ENCODE results near the gene BDKRB2.

Gene BDKRB2

GRCh38 chr14:96215452-96216244 lies 11.0 kb downstream of the BDKRB2 start:
- DNase-seq (ENCODE audit: low spot score): no peak
- in situ Hi-C loops (cut with MboI; ENCODE audit: low pct_unique_long_range_greater_than_20kb, low sequenced_read_pairs, unreplicated experiment): no loop called here
- TF ChIP-seq CTCF (IDR thresholded peaks at IDR 0.05; ENCODE audit: extremely low read depth, insufficient read depth, missing control alignments): no peak

DNA sequence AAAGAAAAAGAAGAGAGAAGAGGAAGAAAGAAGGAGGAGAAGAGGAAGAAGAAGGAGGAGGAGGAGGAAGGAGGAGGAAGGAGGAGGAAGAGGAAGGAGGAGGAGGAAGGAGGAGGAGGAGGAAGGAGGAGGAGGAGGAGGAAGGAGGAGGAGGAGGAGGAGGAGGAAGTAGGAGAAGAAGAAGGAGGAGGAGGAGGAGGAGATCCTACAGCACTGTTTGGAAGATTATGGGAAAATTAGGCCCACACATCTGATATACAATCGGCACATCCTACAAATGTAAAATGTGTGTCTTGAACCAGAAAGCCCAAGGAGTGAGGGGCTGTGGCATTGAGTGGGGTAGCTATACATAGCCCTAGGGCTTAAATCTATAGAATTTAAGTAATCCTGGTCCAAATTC lies 12.0 kb downstream of the BDKRB2 start:
- in situ Hi-C loops (cut with MboI; ENCODE audit: low pct_unique_long_range_greater_than_20kb, low sequenced_read_pairs, unreplicated experiment): no loop called here
- DNase-seq (ENCODE audit: low spot score): no peak
- no peak for TF ChIP-seq CTCF (IDR thresholded peaks at IDR 0.05; ENCODE audit: extremely low read depth, insufficient read depth, missing control alignments)

DNA sequence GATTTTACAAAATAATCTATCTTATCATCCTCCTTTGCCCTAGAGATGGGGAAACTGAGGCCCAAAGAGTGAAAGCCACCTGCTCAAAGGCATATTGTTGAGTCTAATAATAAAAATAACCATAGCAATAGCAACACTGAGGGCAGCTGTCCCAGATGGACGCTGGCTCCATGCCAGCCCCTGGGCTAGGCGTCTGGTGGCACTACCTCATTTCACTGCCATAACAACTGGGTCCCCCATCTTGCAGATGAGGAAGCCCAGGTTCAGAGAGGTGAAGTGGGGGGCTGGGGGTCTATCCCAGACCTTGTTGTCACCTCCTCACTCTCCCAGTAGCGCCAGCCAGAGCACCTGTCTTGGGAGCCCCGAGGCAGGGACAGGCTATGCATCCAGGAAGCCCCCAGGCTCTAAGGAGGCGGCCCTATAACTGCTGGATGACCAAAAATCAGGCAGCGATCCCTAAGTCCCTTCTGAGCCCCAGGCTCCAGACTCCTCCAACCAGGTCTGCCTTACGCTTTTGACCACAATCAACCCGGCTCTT lies 12.8 kb downstream of the BDKRB2 start:
- no peak for TF ChIP-seq CTCF (IDR thresholded peaks at IDR 0.05; ENCODE audit: extremely low read depth, insufficient read depth, missing control alignments)
- in situ Hi-C loops (cut with MboI; ENCODE audit: low pct_unique_long_range_greater_than_20kb, low sequenced_read_pairs, unreplicated experiment): no loop called here

DNA sequence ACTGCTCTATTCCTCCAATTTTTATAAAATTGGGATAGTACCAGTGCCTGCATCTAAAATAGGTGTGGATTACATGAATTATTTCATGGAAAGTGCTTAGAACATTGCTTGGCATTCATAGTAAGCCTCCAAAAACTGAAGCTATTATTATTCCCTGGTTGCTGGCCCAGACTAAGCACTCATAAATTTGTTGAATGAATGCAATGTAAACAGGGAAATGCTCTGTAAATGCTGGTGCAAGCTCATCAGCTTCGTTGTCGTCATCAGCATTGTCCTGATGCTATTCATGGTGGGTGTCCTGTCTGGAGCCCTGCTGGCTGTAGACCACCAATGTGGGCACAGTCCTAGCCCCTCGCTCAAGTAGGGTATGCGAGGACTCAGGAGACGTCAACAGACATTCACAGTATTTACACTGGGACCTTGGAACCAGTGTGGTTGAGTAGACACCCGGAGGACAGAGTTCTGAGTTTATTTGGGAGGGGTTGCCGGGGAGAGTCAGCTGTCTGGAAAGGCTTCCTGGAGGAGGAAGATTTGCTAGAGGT lies 16.5 kb downstream of the BDKRB2 start:
- no peak for TF ChIP-seq CTCF (IDR thresholded peaks at IDR 0.05; ENCODE audit: extremely low read depth, insufficient read depth, missing control alignments)
- no peak for DNase-seq (ENCODE audit: low spot score)
- in situ Hi-C loops (cut with MboI; ENCODE audit: low pct_unique_long_range_greater_than_20kb, low sequenced_read_pairs, unreplicated experiment): no loop called here

More for the DNA sequence above, 12.8 kb downstream of the BDKRB2 start:
- DNase-seq (ENCODE audit: low spot score): no peak

DNA sequence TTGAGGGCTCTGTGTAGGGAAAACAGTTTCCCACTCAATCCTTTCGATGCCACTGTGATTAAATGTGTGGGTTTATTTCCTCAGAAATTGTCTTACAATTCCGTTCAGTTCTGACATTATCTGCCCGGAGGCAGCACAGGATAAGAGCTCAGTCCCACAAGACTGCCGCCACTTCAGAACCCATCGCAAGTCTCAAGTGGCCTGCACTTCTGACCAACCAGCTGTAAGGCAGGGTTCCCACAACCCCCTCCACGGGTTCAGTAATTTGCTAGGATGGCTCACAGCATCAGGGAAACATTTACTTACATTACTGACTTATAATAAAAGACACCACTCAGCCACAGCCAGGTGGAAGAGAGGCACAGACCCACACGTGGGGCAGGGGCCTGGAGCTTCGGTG lies 17.2 kb downstream of the BDKRB2 start:
- in situ Hi-C loops (cut with MboI; ENCODE audit: low pct_unique_long_range_greater_than_20kb, low sequenced_read_pairs, unreplicated experiment): no loop called here
- no peak for DNase-seq (ENCODE audit: low spot score)
- no peak for TF ChIP-seq CTCF (IDR thresholded peaks at IDR 0.05; ENCODE audit: extremely low read depth, insufficient read depth, missing control alignments)

DNA sequence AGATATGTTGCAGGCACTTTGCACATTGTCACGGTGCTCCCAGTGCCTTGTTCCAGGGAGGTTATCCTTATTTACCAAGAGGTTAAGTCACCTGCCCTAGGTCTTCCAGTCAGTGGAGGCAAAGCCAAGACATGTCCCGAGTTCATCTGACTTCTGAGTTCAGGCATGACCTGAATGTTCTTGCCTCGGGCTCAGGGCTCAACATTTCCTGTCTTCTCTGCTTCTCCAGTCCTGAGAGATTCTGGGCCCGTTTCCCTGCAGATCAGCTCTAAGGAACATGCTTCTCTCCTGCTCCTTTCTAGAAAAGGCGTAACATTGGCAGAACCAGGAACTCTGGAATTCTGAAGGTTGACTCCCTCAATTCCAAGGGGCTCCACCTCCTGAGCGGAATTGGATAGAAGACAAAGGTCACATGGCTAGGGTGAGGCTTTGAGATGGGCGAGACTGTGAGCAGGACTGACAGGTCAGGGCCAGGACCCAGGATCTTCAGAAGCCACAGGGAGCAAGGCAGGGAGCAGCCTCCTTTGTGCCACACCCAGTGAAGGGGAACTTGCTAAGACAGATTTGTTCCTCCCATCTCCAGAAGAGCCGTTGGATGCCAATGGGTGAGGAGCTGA lies 19.9 kb downstream of the BDKRB2 start:
- no peak for DNase-seq (ENCODE audit: low spot score)
- no peak for TF ChIP-seq CTCF (IDR thresholded peaks at IDR 0.05; ENCODE audit: extremely low read depth, insufficient read depth, missing control alignments)
- in situ Hi-C loops (cut with MboI; ENCODE audit: low pct_unique_long_range_greater_than_20kb, low sequenced_read_pairs, unreplicated experiment): no loop called here
